ENCODE results near the gene RASAL1.

GRCh38 chr12:113155060-113155459, 19.5 kb upstream of the RASAL1 start:
- TF ChIP-seq CTCF (IDR thresholded peaks at IDR 0.05 in 4 of 5, conservative IDR thresholded peaks at IDR 0.05 in 1 of 5) (no peak), POLR2A (IDR thresholded peaks at IDR 0.05) (no peak)
